Measurements from ENCODE around the gene CSE1L.
"Not testable (repeated sequence)": the region's sequence is repeated elsewhere in the genome, so short reads cannot be mapped to it uniquely, and the experiment has no call there.

Gene CSE1L

DNA sequence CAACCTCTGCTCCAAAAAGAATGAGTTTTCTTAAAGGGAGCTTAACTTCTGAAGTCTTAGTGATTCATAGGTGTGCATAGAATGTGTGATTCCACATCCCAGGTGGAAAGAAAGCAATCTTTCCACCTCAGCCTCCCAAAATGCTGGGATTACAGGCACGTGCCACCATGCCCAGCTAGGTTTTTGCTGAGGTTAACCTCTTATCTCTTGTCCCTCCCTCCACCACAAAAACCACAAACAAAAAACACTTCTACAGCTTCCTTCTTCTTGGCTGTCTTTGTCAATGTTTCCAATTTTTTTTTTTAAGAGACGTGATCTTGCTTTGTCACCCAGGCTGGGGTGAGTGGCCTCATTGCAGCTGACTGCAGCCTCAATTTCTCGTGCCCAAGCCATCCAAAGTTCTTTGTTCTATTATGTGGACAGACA lies 8.1 kb upstream of the CSE1L start:
- DNase-seq (ENCODE audit: low spot score in 2 of 2) = no peak
- Histone ChIP-seq H3K9me3 (no peaks in the 10 kb centered on the region), H3K27me3 (ENCODE audit: low read depth) (no peaks in the 10 kb centered on the region), H3K4me1 (peaks cover 12% of the 10 kb centered on the region), H3K36me3 (replicated peaks) (peaks cover 7% of the 10 kb centered on the region), H3K4me3 (no peak overlapping the region)
- in situ Hi-C loops (cut with MboI; ENCODE audit: low sequenced_read_pairs) = no loop called here

GRCh38 chr20:49039854-49040253 lies 6.3 kb upstream of the CSE1L start:
- in situ Hi-C loops (cut with MboI; ENCODE audit: low sequenced_read_pairs) = no loop called here
- H3K9me3 ChIP-seq = no peaks in the 10 kb centered on the region
- no peak overlapping the region for H3K4me3 ChIP-seq
- no peaks in the 10 kb centered on the region; the same call in 1 of the 2 replicates for H3K36me3 ChIP-seq (replicated peaks)
- no peak for DNase-seq (ENCODE audit: low spot score in 2 of 2)
- peaks cover 12% of the 10 kb centered on the region for H3K4me1 ChIP-seq
- no peaks in the 10 kb centered on the region for H3K27me3 ChIP-seq (ENCODE audit: low read depth)

GRCh38 chr20:49043000-49043399 lies 3.1 kb upstream of the CSE1L start:
- in situ Hi-C loops (cut with MboI; ENCODE audit: low sequenced_read_pairs) = no loop called here
- Histone ChIP-seq H3K36me3 (replicated peaks) (peaks cover 12% of the 10 kb centered on the region), H3K4me3 (no peak overlapping the region), H3K4me1 (no peaks in the 10 kb centered on the region), H3K27me3 (ENCODE audit: low read depth) (no peaks in the 10 kb centered on the region; the same call in 1 of the 2 replicates), H3K9me3 (no peaks in the 10 kb centered on the region)
- no peak for DNase-seq (ENCODE audit: low spot score in 2 of 2)

DNA sequence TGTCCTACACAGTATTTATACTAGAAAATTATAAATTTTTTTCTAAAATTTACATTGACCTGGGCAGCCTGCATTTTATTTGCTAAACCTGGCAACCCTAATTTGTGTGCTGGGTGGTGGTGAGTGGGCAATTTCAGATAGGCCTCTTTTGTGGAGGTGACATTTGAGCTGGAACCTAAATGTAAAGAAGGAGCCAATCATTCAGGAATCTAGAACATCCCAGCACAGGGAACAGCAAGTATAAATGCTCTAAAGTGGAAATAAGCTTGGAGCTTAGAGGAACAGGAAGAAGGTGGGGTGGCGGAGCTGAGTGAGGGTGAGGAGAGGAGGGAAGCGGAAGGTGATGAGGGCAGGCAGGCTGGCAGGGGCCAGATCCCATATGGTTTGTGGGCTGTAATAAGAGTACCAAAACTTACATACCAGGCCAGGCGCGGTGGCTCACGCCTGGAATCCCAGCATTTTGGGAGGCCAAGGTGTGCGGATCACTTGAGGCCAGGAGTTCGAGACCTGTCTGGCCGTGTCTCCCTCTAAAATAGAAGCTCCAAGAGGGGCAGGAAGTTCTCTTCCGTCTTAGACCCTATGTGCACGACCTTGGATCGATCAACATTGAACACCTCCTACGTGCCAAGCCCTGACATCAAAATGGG lies 549 bp upstream of the CSE1L start:
- no peaks in the 10 kb centered on the region for H3K9me3 ChIP-seq
- DNase-seq (ENCODE audit: low spot score in 2 of 2) = peak in 1 of 2 experiments; percentile 23
- peaks cover 6% of the 10 kb centered on the region; the same call in 1 of the 2 replicates for H3K4me1 ChIP-seq
- H3K27me3 ChIP-seq (ENCODE audit: low read depth) = no peaks in the 10 kb centered on the region; the same call in 1 of the 2 replicates
- in situ Hi-C loops (cut with MboI; ENCODE audit: low sequenced_read_pairs) = no loop called here
- peaks cover 24% of the 10 kb centered on the region for H3K36me3 ChIP-seq (replicated peaks)
- H3K4me3 ChIP-seq = peak overlapping the region; percentile 100

DNA sequence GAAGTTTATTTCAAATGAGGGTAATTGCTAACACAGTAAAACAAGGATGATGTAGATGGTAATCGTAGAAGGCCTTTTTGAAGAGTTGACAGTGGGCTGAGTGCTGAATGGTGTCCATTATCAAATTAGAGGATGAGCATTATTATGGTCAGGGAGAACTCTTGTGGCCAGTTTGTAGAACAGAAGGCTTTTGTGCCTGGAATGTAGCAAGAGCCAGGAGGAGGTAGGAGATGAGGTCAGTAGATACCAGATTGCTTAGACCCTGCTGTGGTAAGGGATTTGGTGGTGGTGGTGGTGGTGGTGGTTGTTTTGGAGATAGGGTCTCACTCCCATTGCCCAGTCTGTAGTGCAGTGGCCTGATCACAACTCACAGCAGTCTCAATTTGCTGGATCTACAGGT lies 6.2 kb downstream of the CSE1L start:
- Histone ChIP-seq H3K4me3 (no peak overlapping the region), H3K9me3 (no peaks in the 10 kb centered on the region), H3K4me1 (peaks cover 23% of the 10 kb centered on the region), H3K27me3 (ENCODE audit: low read depth) (no peaks in the 10 kb centered on the region), H3K36me3 (replicated peaks) (peaks cover 48% of the 10 kb centered on the region)
- in situ Hi-C loops (cut with MboI; ENCODE audit: low sequenced_read_pairs) = no loop called here
- DNase-seq (ENCODE audit: low spot score in 2 of 2) = no peak

GRCh38 chr20:49054056-49054643 lies 8.0 kb downstream of the CSE1L start:
- Histone ChIP-seq H3K27me3 (ENCODE audit: low read depth) (no peaks in the 10 kb centered on the region), H3K36me3 (replicated peaks) (peaks cover 55% of the 10 kb centered on the region), H3K9me3 (no peaks in the 10 kb centered on the region), H3K4me3 (no peak overlapping the region), H3K4me1 (peaks cover 18% of the 10 kb centered on the region)
- in situ Hi-C loops (cut with MboI; ENCODE audit: low sequenced_read_pairs) = no loop called here
- no peak for DNase-seq (ENCODE audit: low spot score in 2 of 2)

- Histone ChIP-seq H3K27me3 (ENCODE audit: low read depth) (no peaks in the 10 kb centered on the region), H3K36me3 (replicated peaks) (peaks cover 76% of the 10 kb centered on the region), H3K4me1 (peaks cover 4% of the 10 kb centered on the region), H3K4me3 (no peak overlapping the region), H3K9me3 (no peaks in the 10 kb centered on the region)
- no peak for DNase-seq (ENCODE audit: low spot score in 2 of 2)
- in situ Hi-C loops (cut with MboI; ENCODE audit: low sequenced_read_pairs) = no loop called here
Observed at GRCh38 chr20:49063279-49063678, 17.2 kb downstream of the CSE1L start.

- in situ Hi-C loops (cut with MboI; ENCODE audit: low sequenced_read_pairs) = no loop called here
- no peaks in the 10 kb centered on the region for H3K27me3 ChIP-seq (ENCODE audit: low read depth)
- no peak overlapping the region for H3K4me3 ChIP-seq
- peaks cover 93% of the 10 kb centered on the region for H3K36me3 ChIP-seq (replicated peaks)
- no peaks in the 10 kb centered on the region; the same call in 1 of the 2 replicates for H3K4me1 ChIP-seq
- H3K9me3 ChIP-seq = no peaks in the 10 kb centered on the region
- no peak for DNase-seq (ENCODE audit: low spot score in 2 of 2)
Observed at GRCh38 chr20:49074521-49074920, 28.4 kb downstream of the CSE1L start.

DNA sequence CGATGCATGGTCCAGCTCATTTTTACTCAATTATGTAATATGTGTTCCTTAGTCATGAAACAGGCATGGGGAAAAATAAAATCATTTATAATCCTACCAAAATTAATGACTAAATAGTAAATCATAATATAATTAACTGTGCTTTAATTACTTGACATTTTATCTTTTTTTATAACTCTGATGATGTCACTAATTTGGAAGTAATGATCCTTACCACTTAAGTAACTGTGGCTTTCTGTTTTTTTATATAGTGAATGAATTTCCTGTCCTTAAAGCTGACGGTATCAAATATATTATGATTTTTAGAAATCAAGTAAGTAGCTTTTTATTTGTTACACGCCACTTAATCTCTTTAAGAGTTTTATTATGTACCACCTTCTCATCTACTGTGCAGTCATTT lies 32.2 kb downstream of the CSE1L start:
- Histone ChIP-seq H3K27me3 (ENCODE audit: low read depth) (no peaks in the 10 kb centered on the region), H3K9me3 (no peaks in the 10 kb centered on the region), H3K4me3 (no peak overlapping the region), H3K36me3 (replicated peaks) (peaks cover 94% of the 10 kb centered on the region), H3K4me1 (no peaks in the 10 kb centered on the region)
- in situ Hi-C loops (cut with MboI; ENCODE audit: low sequenced_read_pairs) = no loop called here
- no peak for DNase-seq (ENCODE audit: low spot score in 2 of 2)

GRCh38 chr20:49082295-49082694 lies 36.2 kb downstream of the CSE1L start:
- H3K27me3 ChIP-seq (ENCODE audit: low read depth); H3K4me1 ChIP-seq; DNase-seq (ENCODE audit: low spot score in 2 of 2); H3K9me3 ChIP-seq; H3K4me3 ChIP-seq; in situ Hi-C loops (cut with MboI; ENCODE audit: low sequenced_read_pairs): not testable (repeated sequence)
- peaks cover 94% of the 10 kb centered on the region for H3K36me3 ChIP-seq (replicated peaks)

- no peak for DNase-seq (ENCODE audit: low spot score in 2 of 2)
- Histone ChIP-seq H3K4me3 (no peak overlapping the region), H3K9me3 (no peaks in the 10 kb centered on the region), H3K36me3 (replicated peaks) (peaks cover 96% of the 10 kb centered on the region), H3K27me3 (ENCODE audit: low read depth) (no peaks in the 10 kb centered on the region), H3K4me1 (no peaks in the 10 kb centered on the region)
- in situ Hi-C loops (cut with MboI; ENCODE audit: low sequenced_read_pairs) = no loop called here
Observed at GRCh38 chr20:49091104-49091503, 45.0 kb downstream of the CSE1L start.

DNA sequence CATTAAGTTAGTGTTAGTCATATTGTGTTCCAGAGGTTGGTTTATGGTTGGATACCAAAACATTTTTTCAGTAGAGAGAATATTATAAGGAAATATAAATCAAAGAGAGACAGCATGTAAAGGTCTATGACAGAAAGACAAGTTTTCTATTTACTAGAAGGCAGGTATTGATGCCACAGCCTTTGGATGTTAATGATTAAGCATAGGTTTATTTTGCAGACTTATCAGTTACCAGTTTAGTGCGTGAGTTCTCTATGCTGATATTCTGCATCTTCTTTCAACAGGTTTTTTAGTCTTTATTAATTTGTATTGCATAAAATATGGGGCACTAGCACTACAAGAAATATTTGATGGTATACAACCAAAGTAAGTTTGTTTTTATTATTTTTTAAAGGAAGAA lies 45.6 kb downstream of the CSE1L start:
- in situ Hi-C loops (cut with MboI; ENCODE audit: low sequenced_read_pairs) = no loop called here
- Histone ChIP-seq H3K36me3 (replicated peaks) (peaks cover 97% of the 10 kb centered on the region), H3K27me3 (ENCODE audit: low read depth) (no peaks in the 10 kb centered on the region), H3K4me3 (no peak overlapping the region), H3K4me1 (no peaks in the 10 kb centered on the region), H3K9me3 (no peaks in the 10 kb centered on the region)
- DNase-seq (ENCODE audit: low spot score in 2 of 2) = no peak

DNA sequence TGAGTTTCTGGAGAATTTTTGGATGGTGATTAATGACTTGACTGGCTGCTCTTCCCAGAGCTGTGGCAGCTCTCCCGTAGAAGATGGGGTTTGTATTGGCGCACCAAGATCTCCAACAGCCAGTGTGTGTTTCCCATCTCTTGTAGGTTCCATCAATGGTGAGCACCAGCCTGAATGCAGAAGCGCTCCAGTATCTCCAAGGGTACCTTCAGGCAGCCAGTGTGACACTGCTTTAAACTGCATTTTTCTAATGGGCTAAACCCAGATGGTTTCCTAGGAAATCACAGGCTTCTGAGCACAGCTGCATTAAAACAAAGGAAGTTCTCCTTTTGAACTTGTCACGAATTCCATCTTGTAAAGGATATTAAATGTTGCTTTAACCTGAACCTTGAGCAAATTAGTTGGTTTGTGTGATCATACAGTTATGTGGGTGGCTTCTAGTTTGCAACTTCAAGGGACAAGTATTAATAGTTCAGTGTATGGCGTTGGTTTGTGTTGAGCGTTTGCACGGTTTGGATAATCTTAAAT lies 50.2 kb downstream of the CSE1L start:
- Histone ChIP-seq H3K4me1 (no peaks in the 10 kb centered on the region), H3K9me3 (no peaks in the 10 kb centered on the region), H3K4me3 (no peak overlapping the region), H3K27me3 (ENCODE audit: low read depth) (no peaks in the 10 kb centered on the region), H3K36me3 (replicated peaks) (peaks cover 94% of the 10 kb centered on the region)
- DNase-seq (ENCODE audit: low spot score in 2 of 2) = no peak
- in situ Hi-C loops (cut with MboI; ENCODE audit: low sequenced_read_pairs) = no loop called here

- Histone ChIP-seq H3K4me3 (no peak overlapping the region), H3K4me1 (no peaks in the 10 kb centered on the region), H3K36me3 (replicated peaks) (peaks cover 94% of the 10 kb centered on the region), H3K9me3 (no peaks in the 10 kb centered on the region), H3K27me3 (ENCODE audit: low read depth) (no peaks in the 10 kb centered on the region)
- in situ Hi-C loops (cut with MboI; ENCODE audit: low sequenced_read_pairs) = no loop called here
- no peak for DNase-seq (ENCODE audit: low spot score in 2 of 2)
Observed at GRCh38 chr20:49097159-49097558, 51.0 kb downstream of the CSE1L start.
